HepG2 (cell line): ENCODE measurements around the gene TRMU. TPM values are rescaled to one million over a fixed set of nuclear protein-coding genes. Genes with fewer than 3 reads are reported as not detected.
A peak's percentile ranks its signal among the peaks of the same experiment; 100 is the strongest.

Source experiments
- CCAR2 ChIP-seq: fragments of 200-400 bp; formaldehyde crosslinking; optimal IDR thresholded peaks from 2 replicates; pipeline ENCODE3; 2018; ENCODE audit warnings: low read depth, mild to moderate bottlenecking, low read length, moderate library complexity
- CEBPG ChIP-seq: IDR thresholded peaks from 2 replicates; pipeline ENCODE4 v1.6.1; 2016
- CENPBD1 ChIP-seq: sonication (generic); formaldehyde crosslinking; IDR thresholded peaks from 2 replicates; pipeline ENCODE4 v1.8.0; 2022; ENCODE audit warnings: missing genetic modification reagents, low read depth, mild to moderate bottlenecking, borderline replicate concordance
- DNMT3B ChIP-seq: conservative IDR thresholded peaks from 2 replicates; pipeline ENCODE4 v1.6.1; 2016; ENCODE audit warnings: missing biosample characterization, control low read depth
- ETS1 ChIP-seq: sonication (generic); formaldehyde crosslinking; IDR thresholded peaks from 2 replicates; pipeline ENCODE4 v1.4.0; 2020; ENCODE audit warnings: missing genetic modification reagents
- HOXA9 ChIP-seq: sonication (generic); formaldehyde crosslinking; IDR thresholded peaks from 2 replicates; pipeline ENCODE4 v1.8.1; 2022; ENCODE audit warnings: missing genetic modification reagents, mild to moderate bottlenecking, moderate library complexity, borderline replicate concordance
- MAX ChIP-seq: IDR thresholded peaks from 2 replicates; pipeline ENCODE4 v1.6.1; 2012; ENCODE audit warnings: inconsistent platforms
- MXD3 ChIP-seq: IDR thresholded peaks from 2 replicates; pipeline ENCODE4 v1.6.1; 2016; ENCODE audit warnings: mild to moderate bottlenecking, missing biosample characterization, missing genetic modification reagents
- NFE2L1 ChIP-seq: sonication (generic); formaldehyde crosslinking; IDR thresholded peaks from 2 replicates; pipeline ENCODE4 v1.4.0; 2020; ENCODE audit warnings: missing genetic modification reagents, mild to moderate bottlenecking, borderline replicate concordance
- NFE2L2 ChIP-seq: fragments of 150-350 bp; IDR thresholded peaks from 2 replicates; pipeline ENCODE4 v1.6.1; 2014; ENCODE audit warnings: low read length
- NR2F6 ChIP-seq, 2 experiments: IDR thresholded peaks; 2 replicates each; pipeline ENCODE4 v1.6.1; 2016; ENCODE audit warnings: antibody characterized with exemption in 1 of 2, mild to moderate bottlenecking in 1 of 2
- PTBP1 ChIP-seq: fragments of 200-400 bp; formaldehyde crosslinking; IDR thresholded peaks from 2 replicates; pipeline ENCODE4 v1.6.1; 2018; ENCODE audit warnings: low read length, low read depth; ENCODE audit not compliant: poor library complexity, severe bottlenecking
- RBFOX2 ChIP-seq: fragments of 200-400 bp; formaldehyde crosslinking; IDR thresholded peaks from 2 replicates; pipeline ENCODE4 v1.6.1; 2017; ENCODE audit warnings: low read depth, mild to moderate bottlenecking, low read length
- TBX2 ChIP-seq: sonication (generic); formaldehyde crosslinking; IDR thresholded peaks from 2 replicates; pipeline ENCODE4 v1.5.0; 2020; ENCODE audit warnings: missing genetic modification reagents, mild to moderate bottlenecking, borderline replicate concordance
- TFDP1 ChIP-seq: IDR thresholded peaks from 2 replicates; pipeline ENCODE4 v1.6.1; 2016; ENCODE audit warnings: missing compliant biosample characterization, missing genetic modification reagents, borderline replicate concordance
- TRIM22 ChIP-seq: fragments of 450-650 bp; IDR thresholded peaks from 2 replicates; pipeline ENCODE4 v1.6.1; 2017
- XBP1 ChIP-seq: sonication (generic); formaldehyde crosslinking; IDR thresholded peaks from 2 replicates; pipeline ENCODE4 v1.5.0; 2020; ENCODE audit warnings: missing genetic modification reagents
- ZC3H4 ChIP-seq: sonication (generic); formaldehyde crosslinking; IDR thresholded peaks from 2 replicates; pipeline ENCODE4 v1.4.0; 2020; ENCODE audit warnings: missing genetic modification reagents, borderline replicate concordance
- ZNF17 ChIP-seq: sonication (generic); formaldehyde crosslinking; IDR thresholded peaks from 2 replicates; pipeline ENCODE4 v1.5.0; 2020; ENCODE audit warnings: mild to moderate bottlenecking, missing genetic modification reagents
- ZNF274 ChIP-seq: sonication (generic); formaldehyde crosslinking; IDR thresholded peaks from 2 replicates; pipeline ENCODE4 v1.5.1; 2020; ENCODE audit warnings: mild to moderate bottlenecking, missing genetic modification reagents
- ZNF350 ChIP-seq: sonication (generic); formaldehyde crosslinking; IDR thresholded peaks from 2 replicates; pipeline ENCODE4 v1.4.0; 2020; ENCODE audit warnings: mild to moderate bottlenecking, low read depth, missing genetic modification reagents, borderline replicate concordance
- ZNF780A ChIP-seq: sonication (generic); formaldehyde crosslinking; IDR thresholded peaks from 2 replicates; pipeline ENCODE4 v1.8.0; 2022; ENCODE audit warnings: mild to moderate bottlenecking, missing genetic modification reagents, moderate library complexity
- ZSCAN12 ChIP-seq: sonication (generic); formaldehyde crosslinking; IDR thresholded peaks from 2 replicates; pipeline ENCODE4 v1.9.0; 2021; ENCODE audit warnings: mild to moderate bottlenecking, missing genetic modification reagents
- polyA plus RNA-seq, 8 experiments: library from polyadenylated mRNA; depleted of rRNA in 3 of 8; stranded (reverse) in 7 of 8; unstranded in 1 of 8; fragments of >200 nt; fragmentation: Illumina TruSeq in 4 of 8; extraction: Trizol in 4 of 8; gene quantifications; 2 replicates each; pipeline versions ENCODE4 v1.2.1 to v1.2.3, GENCODE V29; 2011 to 2016; ENCODE audit warnings: low read depth in 4 of 8, missing spikeins in 1 of 8, mixed read lengths in 1 of 8; ENCODE audit not compliant: insufficient read depth in 1 of 8
- total RNA-seq, 5 experiments: library from RNA; depleted of rRNA; stranded (reverse); fragments of >200 nt; fragmentation: Illumina TruSeq; extraction: Trizol; gene quantifications; 2 replicates each; pipeline ENCODE4 v1.2.3, GENCODE V29; 2016; ENCODE audit warnings: low read depth in 1 of 5

The TRMU gene
- total and polyA plus RNA-seq, 2 of the 13 experiments (the other 11 are each of a cell fraction or from before 2014, with no cell fraction given): 31.0 to 50.2 TPM

- TF ChIP-seq NR2F6 (IDR thresholded peaks at IDR 0.05) (peak; percentile 88), NR2F6 (CRISPR knock-in tag; IDR thresholded peaks at IDR 0.05) (peak; percentile 95), ZNF350 (CRISPR knock-in tag) (peak; percentile 95), ZSCAN12 (no peak), HOXA9 (CRISPR knock-in tag) (no peak), MXD3 (CRISPR knock-in tag) (peak; percentile 29), PTBP1 (peak; percentile 69), ZNF17 (CRISPR knock-in tag) (no peak), ZNF274 (CRISPR knock-in tag) (peak; percentile 90; the same call in 1 of the 2 replicates), TFDP1 (CRISPR knock-in tag) (peak; percentile 60; the same call in 1 of the 2 replicates), CCAR2 (no peak), TBX2 (peak; percentile 95), TRIM22 (no peak), CENPBD1 (CRISPR knock-in tag) (no peak), ETS1 (CRISPR knock-in tag) (no peak), XBP1 (no peak), CEBPG (CRISPR knock-in tag) (peak; percentile 98), NFE2L2 (no peak), ZNF780A (CRISPR knock-in tag) (no peak), RBFOX2 (peak; percentile 49; the same call in 1 of the 2 replicates), MAX (peak; percentile 77), NFE2L1 (CRISPR knock-in tag) (0 out of 2 replicates have a peak, but pooled peaks have one; percentile 3), ZC3H4 (CRISPR knock-in tag) (no peak), DNMT3B (CRISPR knock-in tag) (no peak)
Measured at GRCh38 chr22:46377525-46378425, 42.3 kb downstream of the TRMU start (continued).
